GM19397 (cell line): ENCODE data around the gene TCEAL3.
"Not testable (repeated sequence)": the region's sequence is repeated elsewhere in the genome, so short reads cannot be mapped to it uniquely, and the experiment has no call there.

Experiments
- ATAC-seq: cut with Tn5 transposase; IDR thresholded peaks from one replicate; pipeline ENCODE4 v1.9.1; 2021; ENCODE audit warnings: mild to moderate bottlenecking, moderate library complexity; ENCODE audit not compliant: unreplicated experiment

Gene TCEAL3

DNA sequence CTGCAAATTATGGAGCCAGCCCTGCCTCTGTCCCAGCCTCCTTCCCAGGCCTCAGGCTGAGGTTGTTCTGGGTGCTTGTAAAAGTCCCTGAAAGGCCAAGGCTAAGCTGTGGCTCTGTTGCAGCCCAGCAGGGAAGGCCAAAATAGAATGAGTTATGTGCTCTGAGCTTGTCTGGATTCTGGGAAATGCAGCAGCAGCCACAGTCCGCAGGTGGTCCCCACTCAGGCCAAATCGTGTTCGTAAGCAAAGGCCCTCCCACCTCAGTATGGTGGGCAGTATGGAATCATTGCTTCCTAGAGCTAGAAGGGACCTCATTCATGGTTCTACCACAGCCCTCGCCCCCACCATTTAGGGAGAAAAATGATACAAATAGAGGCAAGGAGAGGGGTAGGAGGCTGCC, 16.3 kb downstream of the TCEAL3 start:
- ATAC-seq = no peak

DNA sequence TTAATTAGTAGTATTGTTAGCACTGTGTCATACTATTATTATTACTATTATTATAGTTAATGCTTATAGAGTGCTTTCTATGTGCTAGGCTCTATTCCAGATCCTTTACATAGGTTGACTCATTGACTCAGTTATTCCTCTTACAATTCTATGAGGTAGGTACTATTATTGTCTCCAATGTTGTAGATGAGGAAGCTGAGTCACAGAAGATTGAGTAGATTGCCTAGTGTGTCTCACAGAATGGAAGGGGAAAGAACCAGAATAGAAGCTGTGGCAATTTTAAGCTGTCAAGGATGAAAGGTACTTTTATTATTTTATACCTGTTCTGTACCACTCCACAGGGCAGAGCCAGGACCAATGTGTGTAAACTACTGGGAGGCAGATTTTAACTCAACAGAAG, 19.1 kb downstream of the TCEAL3 start:
- ATAC-seq = no peak

- ATAC-seq = peak; percentile 75
Measured at GRCh38 chrX:103628386-103629317, 20.9 kb downstream of the TCEAL3 start, which contains the start of gene TCEAL1. Gene TCEAL1, plus strand, starts transcription at chrX:103628975. Its CDS starts 942 bp downstream, at chrX:103629917.

DNA sequence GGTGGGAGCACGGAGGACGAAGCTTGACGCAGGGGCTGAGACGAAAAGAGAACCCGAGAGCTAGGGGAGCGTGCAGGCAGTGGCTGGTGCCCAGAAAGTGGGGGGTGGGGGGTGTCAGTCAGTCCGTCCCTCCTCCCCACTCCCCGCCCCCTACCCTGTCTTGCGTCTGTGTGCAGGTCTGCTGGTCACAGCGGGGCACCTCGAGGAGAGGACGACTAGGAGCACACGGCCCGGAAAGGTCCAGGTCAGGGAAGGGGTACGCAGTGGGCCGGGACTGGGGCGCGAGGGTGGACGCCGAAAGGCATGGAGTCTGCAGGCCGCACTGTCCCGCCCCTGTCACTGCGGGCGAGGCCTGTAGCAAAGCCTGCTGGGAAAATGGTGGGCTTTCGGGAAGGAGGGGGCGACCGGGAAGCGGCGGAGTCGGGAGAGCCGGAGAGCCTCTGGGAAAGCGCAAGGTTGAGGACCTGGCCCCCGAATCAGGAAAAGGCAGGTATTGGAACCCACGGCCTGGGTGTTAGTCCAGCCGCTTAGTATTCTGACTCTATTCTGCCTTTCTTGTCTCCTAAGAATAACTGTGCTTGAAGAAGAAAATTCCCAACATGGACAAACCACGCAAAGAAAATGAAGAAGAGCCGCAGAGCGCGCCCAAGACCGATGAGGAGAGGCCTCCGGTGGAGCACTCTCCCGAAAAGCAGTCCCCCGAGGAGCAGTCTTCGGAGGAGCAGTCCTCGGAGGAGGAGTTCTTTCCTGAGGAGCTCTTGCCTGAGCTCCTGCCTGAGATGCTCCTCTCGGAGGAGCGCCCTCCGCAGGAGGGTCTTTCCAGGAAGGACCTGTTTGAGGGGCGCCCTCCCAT, 21.8 kb downstream of the TCEAL3 start:
- no peak for ATAC-seq

DNA sequence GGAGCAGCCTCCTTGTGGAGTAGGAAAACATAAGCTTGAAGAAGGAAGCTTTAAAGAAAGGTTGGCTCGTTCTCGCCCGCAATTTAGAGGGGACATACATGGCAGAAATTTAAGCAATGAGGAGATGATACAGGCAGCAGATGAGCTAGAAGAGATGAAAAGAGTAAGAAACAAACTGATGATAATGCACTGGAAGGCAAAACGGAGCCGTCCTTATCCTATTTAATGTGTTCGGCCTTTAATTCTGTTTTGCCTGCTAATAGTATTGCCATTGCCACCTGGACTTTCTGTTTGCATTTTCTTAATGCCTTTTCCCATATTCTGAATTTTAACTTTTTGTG, 22.4 kb downstream of the TCEAL3 start:
- ATAC-seq = no peak

GRCh38 chrX:103631145-103631544, 23.4 kb downstream of the TCEAL3 start:
- ATAC-seq = no peak

- ATAC-seq = no peak
Measured at GRCh38 chrX:103635436-103635835, 27.7 kb downstream of the TCEAL3 start.

- ATAC-seq = no peak
Measured at GRCh38 chrX:103637604-103638338, 30.0 kb downstream of the TCEAL3 start.

- not testable (repeated sequence) for ATAC-seq
Measured at GRCh38 chrX:103638479-103639346, 30.9 kb downstream of the TCEAL3 start.

- no peak for ATAC-seq
Measured at GRCh38 chrX:103640401-103641155, 32.8 kb downstream of the TCEAL3 start.

DNA sequence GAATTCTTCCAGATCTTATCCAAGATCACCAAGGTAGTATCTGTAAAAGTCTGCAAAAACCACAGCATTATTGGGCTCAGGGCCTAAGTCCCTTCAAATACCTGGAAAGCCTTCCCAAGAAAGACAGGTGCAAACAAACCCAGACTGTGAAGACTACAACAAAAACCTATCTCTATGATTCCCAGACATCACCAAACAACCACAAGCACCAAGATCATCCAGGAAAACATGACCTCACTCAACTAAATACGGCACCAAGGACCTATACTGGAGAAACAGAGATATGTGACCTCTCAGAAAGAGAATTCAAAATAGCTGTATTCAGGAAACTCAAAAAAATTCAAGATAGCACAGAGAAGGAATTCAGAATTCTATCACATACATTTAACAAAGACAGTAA, 36.4 kb downstream of the TCEAL3 start:
- ATAC-seq = no peak

DNA sequence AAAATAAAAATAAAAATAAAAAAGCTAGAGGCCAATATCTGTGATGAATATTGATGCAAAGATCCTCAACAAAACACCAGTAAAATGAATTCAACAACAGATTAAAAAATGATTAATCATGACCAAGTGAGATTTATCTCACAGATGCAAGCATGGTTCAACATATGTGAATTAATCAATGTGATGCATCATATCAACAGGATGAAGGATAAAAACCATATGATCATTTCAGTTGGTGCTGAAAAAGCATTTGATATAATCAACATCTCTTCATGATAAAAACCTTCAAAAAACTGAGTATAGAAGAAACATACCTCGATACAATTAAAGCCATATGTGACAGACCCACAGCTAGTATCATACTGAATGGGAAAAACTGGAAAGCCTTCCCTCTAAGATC, 39.9 kb downstream of the TCEAL3 start:
- no peak for ATAC-seq

- no peak for ATAC-seq
Measured at GRCh38 chrX:103651151-103651773, 43.5 kb downstream of the TCEAL3 start.

GRCh38 chrX:103655230-103656000, 47.7 kb downstream of the TCEAL3 start:
- not testable (repeated sequence) for ATAC-seq

DNA sequence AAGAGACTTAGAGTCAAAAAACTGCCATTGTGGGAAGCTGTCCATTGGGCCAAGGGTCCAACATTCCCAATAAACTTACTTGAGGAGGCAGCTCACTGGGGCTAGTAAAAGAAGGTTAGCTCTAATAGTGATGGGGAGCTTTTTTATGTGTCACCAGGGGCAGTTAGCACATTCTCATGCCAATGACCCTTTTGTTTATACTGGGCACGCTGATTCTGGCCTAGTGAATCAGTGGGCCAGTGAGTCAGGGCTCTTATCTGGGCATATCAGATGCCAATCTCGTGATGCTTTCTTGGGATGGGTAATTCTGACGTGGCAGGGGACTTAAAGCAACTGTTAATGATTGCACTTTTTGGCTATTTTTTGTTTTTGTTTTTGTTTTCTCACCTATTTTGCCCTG, 48.9 kb downstream of the TCEAL3 start:
- no peak for ATAC-seq

GRCh38 chrX:103657066-103657465, 49.3 kb downstream of the TCEAL3 start:
- not testable (repeated sequence) for ATAC-seq

GRCh38 chrX:103658681-103659433, 51.1 kb downstream of the TCEAL3 start:
- ATAC-seq = no peak
